ENCODE measurements around the gene GNPTG.

The GNPTG gene

DNA sequence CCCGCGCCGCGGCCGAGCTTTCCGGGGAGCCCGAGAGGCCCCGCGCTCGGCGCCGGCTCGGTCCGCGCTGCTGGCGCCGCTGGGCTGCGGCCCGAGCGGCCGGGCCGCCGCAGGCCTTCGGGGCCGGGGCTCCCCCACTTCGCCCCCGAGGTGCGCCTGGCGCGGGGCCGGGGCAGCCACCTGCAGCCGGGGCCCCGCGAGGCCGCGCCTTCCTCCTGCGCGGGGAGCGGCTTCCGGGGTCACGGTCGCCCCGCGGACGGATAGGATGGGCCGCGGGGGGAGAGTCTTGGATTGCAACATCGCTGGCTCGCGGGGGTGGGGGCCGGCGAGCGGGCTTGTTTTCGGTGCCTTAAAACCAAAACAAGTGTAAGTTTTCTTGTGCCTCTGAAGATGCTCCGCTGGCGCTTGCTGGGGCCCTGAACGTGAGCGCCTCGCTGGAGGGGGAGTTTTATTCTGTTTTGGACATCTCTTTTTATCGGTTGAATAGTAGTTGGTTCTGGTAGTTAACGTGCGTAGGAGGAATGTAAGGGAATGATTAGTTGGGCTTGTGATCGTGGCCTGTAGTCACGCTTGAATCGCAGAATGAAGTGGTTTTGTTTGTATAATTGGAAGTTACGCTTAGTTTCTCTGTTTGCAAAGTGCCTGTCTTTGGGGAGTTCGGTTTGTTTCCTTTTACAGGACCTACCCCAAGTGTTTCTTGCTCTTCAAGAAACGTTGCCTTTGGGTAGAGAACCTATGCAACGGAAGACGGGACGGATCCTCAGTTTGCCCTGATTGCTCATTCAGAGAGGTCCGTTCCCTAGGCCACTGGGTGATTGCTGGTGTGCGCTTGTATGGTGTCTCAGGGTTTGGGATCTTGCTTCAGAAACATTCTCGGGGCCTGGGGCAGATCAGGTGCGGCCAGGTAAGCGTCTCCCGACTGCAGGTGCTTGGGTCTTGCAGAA, 41.6 kb upstream of the GNPTG start:
- TF ChIP-seq, protein P1, sequence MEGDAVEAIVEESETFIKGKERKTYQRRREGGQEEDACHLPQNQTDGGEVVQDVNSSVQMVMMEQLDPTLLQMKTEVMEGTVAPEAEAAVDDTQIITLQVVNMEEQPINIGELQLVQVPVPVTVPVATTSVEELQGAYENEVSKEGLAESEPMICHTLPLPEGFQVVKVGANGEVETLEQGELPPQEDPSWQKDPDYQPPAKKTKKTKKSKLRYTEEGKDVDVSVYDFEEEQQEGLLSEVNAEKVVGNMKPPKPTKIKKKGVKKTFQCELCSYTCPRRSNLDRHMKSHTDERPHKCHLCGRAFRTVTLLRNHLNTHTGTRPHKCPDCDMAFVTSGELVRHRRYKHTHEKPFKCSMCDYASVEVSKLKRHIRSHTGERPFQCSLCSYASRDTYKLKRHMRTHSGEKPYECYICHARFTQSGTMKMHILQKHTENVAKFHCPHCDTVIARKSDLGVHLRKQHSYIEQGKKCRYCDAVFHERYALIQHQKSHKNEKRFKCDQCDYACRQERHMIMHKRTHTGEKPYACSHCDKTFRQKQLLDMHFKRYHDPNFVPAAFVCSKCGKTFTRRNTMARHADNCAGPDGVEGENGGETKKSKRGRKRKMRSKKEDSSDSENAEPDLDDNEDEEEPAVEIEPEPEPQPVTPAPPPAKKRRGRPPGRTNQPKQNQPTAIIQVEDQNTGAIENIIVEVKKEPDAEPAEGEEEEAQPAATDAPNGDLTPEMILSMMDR (IDR thresholded peaks at IDR 0.05; ENCODE audit: low read depth, low read length) = no peak
- peak overlapping the region; percentile 97 for H3K4me3 ChIP-seq (ENCODE audit: low read depth, low read length)
- no peak for DNase-seq

DNA sequence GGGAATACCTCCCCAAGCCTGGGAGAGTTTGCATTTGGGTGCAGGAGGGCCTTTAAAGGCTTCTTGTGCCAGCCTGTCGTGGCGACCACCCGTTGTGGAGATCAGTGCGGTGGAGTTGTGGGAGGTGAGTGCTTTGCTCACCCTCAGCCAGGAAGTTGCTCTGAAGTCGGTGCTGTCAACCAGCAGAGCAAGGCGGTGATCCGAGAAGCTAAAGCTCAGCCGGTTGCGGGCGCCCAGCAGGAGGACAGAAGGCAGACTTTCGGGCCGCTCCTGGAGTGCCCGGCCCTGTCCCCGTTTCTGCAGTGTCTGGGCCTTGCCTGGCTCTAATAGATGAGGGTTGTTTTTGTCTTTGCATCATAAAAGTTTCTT, 40.9 kb upstream of the GNPTG start:
- H3K9me3 ChIP-seq = no peaks in the 10 kb centered on the region
- H3K4me1 ChIP-seq = no peaks in the 10 kb centered on the region
- no peak for DNase-seq
- TF ChIP-seq, protein P1 (IDR thresholded peaks at IDR 0.05; ENCODE audit: low read depth, low read length) = no peak
- no peaks in the 10 kb centered on the region for H3K27me3 ChIP-seq
- peaks cover 36% of the 10 kb centered on the region for H3K36me3 ChIP-seq
- peak overlapping the region; percentile 97 for H3K4me3 ChIP-seq (ENCODE audit: low read depth, low read length)

More for the DNA sequence above, 41.6 kb upstream of the GNPTG start:
- no peaks in the 10 kb centered on the region for H3K4me1 ChIP-seq
- H3K9me3 ChIP-seq = no peaks in the 10 kb centered on the region
- H3K27me3 ChIP-seq = no peaks in the 10 kb centered on the region
- peaks cover 29% of the 10 kb centered on the region for H3K36me3 ChIP-seq

DNA sequence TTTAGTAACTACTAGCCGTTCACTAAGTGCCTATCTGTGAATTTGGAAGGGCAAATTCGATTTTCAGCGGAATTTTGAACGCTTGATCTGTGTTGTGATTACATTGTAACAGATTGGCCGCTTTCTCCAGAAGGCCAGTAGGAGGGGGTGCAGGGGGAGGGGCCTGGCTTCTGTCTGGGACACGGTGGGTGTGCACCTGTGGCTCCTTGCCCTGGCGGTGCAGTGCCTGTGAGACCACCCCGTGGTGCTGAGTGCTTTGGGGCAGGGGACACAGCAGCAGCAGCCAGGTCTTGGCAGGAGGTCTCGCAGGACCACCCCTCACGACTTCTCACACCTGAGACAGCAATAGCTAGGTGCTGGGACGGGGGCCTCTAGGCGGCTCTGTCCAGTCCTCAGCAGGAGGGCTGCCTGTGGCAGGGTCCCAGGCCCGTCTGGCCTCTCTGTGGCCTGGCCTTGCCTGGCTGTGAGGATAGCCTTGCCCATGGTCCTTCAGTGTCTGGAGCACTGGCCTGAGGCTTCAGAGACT, 40.5 kb upstream of the GNPTG start:
- no peaks in the 10 kb centered on the region for H3K4me1 ChIP-seq
- no peak for DNase-seq
- peak overlapping the region; percentile 97 for H3K4me3 ChIP-seq (ENCODE audit: low read depth, low read length)
- H3K9me3 ChIP-seq = no peaks in the 10 kb centered on the region
- TF ChIP-seq, protein P1 (IDR thresholded peaks at IDR 0.05; ENCODE audit: low read depth, low read length) = no peak
- peaks cover 41% of the 10 kb centered on the region for H3K36me3 ChIP-seq
- H3K27me3 ChIP-seq = no peaks in the 10 kb centered on the region

DNA sequence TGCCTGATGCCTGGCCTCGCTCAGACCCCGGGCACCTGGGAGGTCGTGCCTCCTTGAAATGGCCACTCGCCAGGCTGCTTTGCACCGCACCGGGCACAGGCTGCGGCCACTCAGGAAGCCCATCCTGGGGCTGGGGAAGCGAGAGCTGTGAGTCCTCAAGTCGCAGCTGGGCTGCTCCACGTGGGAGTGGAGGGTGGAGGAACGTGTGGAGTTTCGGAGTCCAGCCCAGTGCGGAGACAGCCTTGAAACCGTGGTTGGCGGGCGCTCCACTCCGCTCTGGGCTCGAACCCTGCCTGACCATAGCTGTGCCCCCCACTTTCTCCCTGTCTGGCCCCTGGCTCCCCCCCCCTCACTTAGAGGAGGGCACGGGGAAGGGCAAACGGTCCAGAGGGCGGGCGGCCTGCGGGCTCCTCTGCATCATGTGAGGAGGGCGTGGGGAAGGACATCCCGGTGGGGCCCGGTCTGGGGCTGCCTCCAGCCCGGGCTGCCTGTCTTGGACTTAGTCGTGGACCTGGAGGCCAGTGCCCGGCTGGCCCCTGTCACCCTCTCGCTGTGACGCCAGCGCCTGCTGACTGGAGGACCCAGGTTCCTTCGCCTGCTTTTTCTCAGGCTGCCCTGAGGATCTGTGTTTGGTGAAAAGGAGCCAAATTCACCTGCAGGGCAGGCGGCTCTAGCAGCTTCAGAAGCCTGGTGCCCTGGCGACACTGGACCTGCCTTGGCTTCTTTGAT, 39.8 kb upstream of the GNPTG start:
- Histone ChIP-seq H3K27me3 (no peaks in the 10 kb centered on the region), H3K4me1 (no peaks in the 10 kb centered on the region), H3K9me3 (no peaks in the 10 kb centered on the region), H3K36me3 (peaks cover 47% of the 10 kb centered on the region), H3K4me3 (ENCODE audit: low read depth, low read length) (peak overlapping the region; percentile 97)
- TF ChIP-seq, protein P1 (IDR thresholded peaks at IDR 0.05; ENCODE audit: low read depth, low read length) = no peak
- no peak for DNase-seq

DNA sequence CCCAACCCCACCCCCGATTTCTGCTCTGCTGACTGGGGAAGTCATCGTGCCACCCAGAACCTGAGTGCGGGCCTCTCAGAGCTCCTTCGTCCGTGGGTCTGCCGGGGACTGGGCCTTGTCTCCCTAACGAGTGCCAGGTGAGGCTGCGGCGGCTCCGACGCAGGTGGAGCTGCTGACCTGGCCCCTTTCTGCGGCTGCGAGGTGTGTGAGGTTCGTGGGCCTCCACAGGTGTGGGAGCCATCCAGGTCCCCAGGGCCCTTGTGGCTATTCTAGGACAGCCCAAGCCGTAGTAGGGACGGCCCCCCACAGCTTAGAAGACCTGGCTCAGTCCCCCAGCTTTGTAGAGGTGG, 39.3 kb upstream of the GNPTG start:
- no peaks in the 10 kb centered on the region for H3K9me3 ChIP-seq
- TF ChIP-seq, protein P1 (IDR thresholded peaks at IDR 0.05; ENCODE audit: low read depth, low read length) = no peak
- H3K4me3 ChIP-seq (ENCODE audit: low read depth, low read length) = no peak overlapping the region
- H3K36me3 ChIP-seq = peaks cover 52% of the 10 kb centered on the region
- no peak for DNase-seq
- no peaks in the 10 kb centered on the region for H3K4me1 ChIP-seq
- no peaks in the 10 kb centered on the region for H3K27me3 ChIP-seq

All from BE2C (cell line).